CD4-positive, CD25-positive, alpha-beta regulatory T cell (primary cell): Measurements from ENCODE around the gene RFPL2. TPM values are rescaled to one million over a fixed set of nuclear protein-coding genes. Genes with fewer than 3 reads are reported as not detected.

Experiments used
- ATAC-seq, 2 donors: fragments of 150-1000 bp; cut with Tn5 transposase; one replicate each; pipeline ENCODE4 v1.10.0; 2021; ENCODE audit warnings: low read depth in 2 of 2, moderate number of reproducible peaks in 2 of 2, moderate library complexity in 1 of 2
- DNase-seq, 3 donors: peaks; one replicate each; pipeline versions ENCODE4 v3.0.0 to v3.0.0-alpha.2; 2012 to 2022; ENCODE audit warnings: mixed read lengths in 1 of 3
- H3K27ac ChIP-seq: one replicate; pipeline ENCODE4 v1.7.0; 2013; ENCODE audit warnings: mild to moderate bottlenecking, low read length; ENCODE audit not compliant: insufficient read depth, poor library complexity, severe bottlenecking
- H3K27me3 ChIP-seq: one replicate; pipeline ENCODE4 v1.7.0; 2013; ENCODE audit warnings: low read length; ENCODE audit not compliant: control insufficient read depth, insufficient read depth
- H3K36me3 ChIP-seq: one replicate; pipeline ENCODE4 v1.7.0; 2013; ENCODE audit warnings: mild to moderate bottlenecking, low read length, moderate library complexity; ENCODE audit not compliant: control insufficient read depth, insufficient read depth
- H3K4me1 ChIP-seq: 2 replicates; pipeline ENCODE4 v1.7.0; 2013; ENCODE audit warnings: mild to moderate bottlenecking, low read length; ENCODE audit not compliant: insufficient read depth, control insufficient read depth, poor library complexity, severe bottlenecking
- H3K4me3 ChIP-seq: one replicate; pipeline ENCODE4 v1.7.0; 2013; ENCODE audit warnings: low read depth, mild to moderate bottlenecking, low read length, moderate library complexity
- H3K9me3 ChIP-seq, 2 experiments: 1 replicate in 1 of 2; 2 replicates in 1 of 2; pipeline ENCODE4 v1.7.0; 2013; ENCODE audit warnings: low read length in 2 of 2, mild to moderate bottlenecking in 1 of 2, moderate library complexity in 1 of 2; ENCODE audit not compliant: control insufficient read depth in 2 of 2
- H3K27ac Mint-ChIP-seq, 3 donors: one replicate each; pipeline ENCODE4 v1.8.0; 2020 to 2022; ENCODE audit warnings: mild to moderate bottlenecking in 3 of 3, mixed read lengths in 3 of 3, moderate library complexity in 2 of 3
- H3K27me3 Mint-ChIP-seq: one replicate; pipeline ENCODE4 v1.8.0; 2022; ENCODE audit warnings: mild to moderate bottlenecking, mixed read lengths
- H3K36me3 Mint-ChIP-seq: one replicate; pipeline ENCODE4 v1.8.0; 2020; ENCODE audit warnings: mixed read lengths
- H3K4me1 Mint-ChIP-seq, 4 donors: one replicate each; pipeline ENCODE4 v1.8.0; 2020 to 2022; ENCODE audit warnings: mixed read lengths in 4 of 4, mild to moderate bottlenecking in 1 of 4
- H3K4me3 Mint-ChIP-seq, 4 donors: one replicate each; pipeline ENCODE4 v1.8.0; 2020 to 2022; ENCODE audit warnings: mild to moderate bottlenecking in 4 of 4, mixed read lengths in 4 of 4, moderate library complexity in 3 of 4
- H3K9me3 Mint-ChIP-seq, 7 donors: one replicate each; pipeline ENCODE4 v1.8.0; 2020 to 2022; ENCODE audit warnings: mixed read lengths in 7 of 7, mild to moderate bottlenecking in 3 of 7, moderate library complexity in 2 of 7
- polyA plus RNA-seq, 4 donors: library from polyadenylated mRNA; unstranded; fragments of 300-500 nt; fragmentation: Illumina TruSeq; gene quantifications; one replicate each; pipeline ENCODE4 v1.2.3, GENCODE V29; 2021
- total RNA-seq: library from RNA; stranded (reverse); gene quantifications from one replicate; pipeline ENCODE4 v1.2.3, GENCODE V29; 2022

RFPL2 gene
- total and polyA plus RNA-seq, 5 donors from 2014 or later: 0.27 to 2.6 (median 0.34) TPM

DNA sequence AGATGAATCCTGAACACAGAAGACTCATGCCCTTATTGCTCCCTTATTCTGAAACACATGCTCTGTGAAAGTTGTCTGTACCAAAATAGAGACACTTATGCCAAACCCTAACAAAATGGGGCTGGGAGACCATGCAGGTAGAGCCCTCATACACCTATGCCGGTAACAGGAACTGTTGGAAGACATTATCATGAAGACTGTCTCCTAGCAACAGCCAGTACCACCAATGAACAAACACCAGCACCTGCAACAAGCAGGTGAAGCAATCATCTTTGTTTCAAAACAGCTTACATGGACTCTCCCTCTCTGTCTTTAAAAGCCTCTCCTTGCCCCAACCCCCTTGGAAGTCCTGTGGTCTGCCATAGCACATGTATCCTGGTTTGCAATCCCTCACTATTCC is 33.0 kb upstream of the RFPL2 start:
- H3K36me3 ChIP-seq: no peaks in the 10 kb centered on the region
- H3K4me3 ChIP-seq: no peak overlapping the region
- no peaks in the 10 kb centered on the region for H3K36me3 Mint-ChIP-seq
- peaks cover 5% of the 10 kb centered on the region for H3K27me3 Mint-ChIP-seq
- no peak overlapping the region for H3K27ac Mint-ChIP-seq
- H3K27me3 ChIP-seq: peaks cover 6% of the 10 kb centered on the region
- H3K9me3 Mint-ChIP-seq: peaks cover 0 to 4% (median 0%) of the 10 kb centered on the region in 7 donors
- ATAC-seq: no peak
- no peaks in the 10 kb centered on the region for H3K9me3 ChIP-seq
- no peak overlapping the region for H3K4me3 Mint-ChIP-seq
- H3K4me1 Mint-ChIP-seq: no peaks in the 10 kb centered on the region
- no peak overlapping the region for H3K27ac ChIP-seq
- no peak for DNase-seq
- H3K4me1 ChIP-seq: no peaks in the 10 kb centered on the region

DNA sequence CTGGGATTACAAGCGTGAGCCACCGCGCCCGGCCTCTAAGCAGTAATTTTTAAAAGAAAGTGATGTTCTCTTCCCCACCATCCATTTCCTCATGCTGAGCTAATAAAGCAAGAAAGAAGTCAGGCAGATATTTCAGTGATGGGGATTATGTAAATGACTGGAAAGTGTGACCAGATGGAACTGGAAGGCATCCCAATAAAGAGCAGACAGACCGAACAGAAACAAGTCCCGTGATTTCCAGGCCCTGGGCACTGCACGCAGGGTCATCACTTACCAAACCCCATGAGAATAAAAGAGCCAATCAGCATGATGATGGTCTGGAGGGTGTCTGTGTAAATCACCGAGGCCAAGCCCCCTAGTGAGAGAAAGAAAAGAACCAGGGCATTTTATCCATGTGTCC is 32.1 kb upstream of the RFPL2 start:
- Mint-ChIP-seq H3K4me1 (no peaks in the 10 kb centered on the region), H3K4me3 (no peak overlapping the region), H3K9me3 (peaks cover 0 to 4% (median 0%) of the 10 kb centered on the region in 7 donors), H3K27me3 (peaks cover under 1% of the 10 kb centered on the region), H3K36me3 (no peaks in the 10 kb centered on the region), H3K27ac (no peak overlapping the region)
- no peak overlapping the region for H3K27ac ChIP-seq
- DNase-seq: no peak
- ATAC-seq: no peak
- H3K4me1 ChIP-seq: no peaks in the 10 kb centered on the region
- H3K27me3 ChIP-seq: peaks cover 6% of the 10 kb centered on the region
- no peak overlapping the region for H3K4me3 ChIP-seq
- H3K36me3 ChIP-seq: no peaks in the 10 kb centered on the region
- H3K9me3 ChIP-seq: no peaks in the 10 kb centered on the region

DNA sequence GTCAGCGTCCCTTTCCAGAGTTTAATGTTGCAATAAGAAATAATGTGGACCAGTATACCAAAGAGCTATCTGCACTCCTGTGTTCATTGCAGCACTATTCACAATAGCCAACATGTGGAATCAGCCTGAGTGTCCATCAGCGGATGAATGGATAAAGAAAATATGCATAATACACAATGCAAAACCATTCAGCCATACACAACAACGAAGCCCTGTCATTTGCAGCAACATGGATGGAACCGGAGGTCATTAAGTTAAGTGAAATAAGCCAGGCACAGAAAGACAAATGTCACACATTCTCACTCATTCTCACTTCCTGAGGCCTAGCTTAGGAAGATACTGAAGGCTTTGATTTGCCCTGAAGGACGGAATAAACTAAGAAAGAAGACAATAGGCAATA is 28.2 kb upstream of the RFPL2 start:
- H3K36me3 Mint-ChIP-seq: no peaks in the 10 kb centered on the region
- DNase-seq (no peak), ATAC-seq (no peak)
- no peaks in the 10 kb centered on the region for H3K4me1 Mint-ChIP-seq
- no peaks in the 10 kb centered on the region for H3K9me3 ChIP-seq
- no peaks in the 10 kb centered on the region for H3K4me1 ChIP-seq
- no peak overlapping the region for H3K27ac Mint-ChIP-seq
- H3K4me3 Mint-ChIP-seq: no peak overlapping the region
- H3K27me3 ChIP-seq: no peaks in the 10 kb centered on the region
- H3K36me3 ChIP-seq: no peaks in the 10 kb centered on the region
- H3K27ac ChIP-seq: no peak overlapping the region
- peaks cover 0 to 4% (median 0%) of the 10 kb centered on the region in 7 donors for H3K9me3 Mint-ChIP-seq
- H3K27me3 Mint-ChIP-seq: peaks cover 4% of the 10 kb centered on the region
- H3K4me3 ChIP-seq: no peak overlapping the region

DNA sequence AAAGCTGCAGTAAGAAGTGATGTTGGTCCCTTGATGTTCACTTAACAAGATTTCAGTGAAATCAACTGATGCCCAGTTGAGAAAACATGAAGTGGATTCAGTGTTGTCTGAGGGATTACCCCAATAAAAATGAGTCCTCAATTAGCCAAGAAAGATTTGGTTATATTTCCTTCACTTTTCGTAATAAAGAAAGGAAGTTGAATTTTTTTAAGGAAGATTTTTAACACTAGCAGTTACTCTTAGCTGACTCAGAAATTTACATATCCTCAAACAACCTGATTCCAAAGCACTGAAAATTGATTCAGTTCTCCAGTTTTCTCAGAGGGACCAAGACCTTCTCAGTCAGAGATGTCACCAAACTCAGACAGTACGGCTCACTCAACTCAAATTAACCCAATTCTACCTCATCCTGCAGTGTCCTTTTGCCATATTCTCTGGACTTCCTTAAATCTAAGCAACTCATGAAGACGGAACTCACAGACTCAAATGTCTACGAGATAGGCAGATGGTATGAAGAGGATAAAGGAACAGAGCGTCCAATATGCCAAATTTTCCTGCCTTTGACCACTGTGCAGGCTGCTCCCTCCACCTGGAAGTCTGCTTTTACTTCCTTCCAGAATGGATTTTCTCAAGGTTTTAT is 27.4 kb upstream of the RFPL2 start:
- DNase-seq (no peak), ATAC-seq (no peak)
- Mint-ChIP-seq H3K27me3 (peaks cover 4% of the 10 kb centered on the region), H3K4me1 (no peaks in the 10 kb centered on the region), H3K27ac (no peak overlapping the region), H3K36me3 (no peaks in the 10 kb centered on the region), H3K9me3 (peaks cover 0 to 4% (median 0%) of the 10 kb centered on the region in 7 donors), H3K4me3 (no peak overlapping the region)
- Histone ChIP-seq H3K9me3 (no peaks in the 10 kb centered on the region), H3K27me3 (no peaks in the 10 kb centered on the region), H3K36me3 (no peaks in the 10 kb centered on the region), H3K27ac (no peak overlapping the region), H3K4me3 (no peak overlapping the region), H3K4me1 (no peaks in the 10 kb centered on the region)

DNA sequence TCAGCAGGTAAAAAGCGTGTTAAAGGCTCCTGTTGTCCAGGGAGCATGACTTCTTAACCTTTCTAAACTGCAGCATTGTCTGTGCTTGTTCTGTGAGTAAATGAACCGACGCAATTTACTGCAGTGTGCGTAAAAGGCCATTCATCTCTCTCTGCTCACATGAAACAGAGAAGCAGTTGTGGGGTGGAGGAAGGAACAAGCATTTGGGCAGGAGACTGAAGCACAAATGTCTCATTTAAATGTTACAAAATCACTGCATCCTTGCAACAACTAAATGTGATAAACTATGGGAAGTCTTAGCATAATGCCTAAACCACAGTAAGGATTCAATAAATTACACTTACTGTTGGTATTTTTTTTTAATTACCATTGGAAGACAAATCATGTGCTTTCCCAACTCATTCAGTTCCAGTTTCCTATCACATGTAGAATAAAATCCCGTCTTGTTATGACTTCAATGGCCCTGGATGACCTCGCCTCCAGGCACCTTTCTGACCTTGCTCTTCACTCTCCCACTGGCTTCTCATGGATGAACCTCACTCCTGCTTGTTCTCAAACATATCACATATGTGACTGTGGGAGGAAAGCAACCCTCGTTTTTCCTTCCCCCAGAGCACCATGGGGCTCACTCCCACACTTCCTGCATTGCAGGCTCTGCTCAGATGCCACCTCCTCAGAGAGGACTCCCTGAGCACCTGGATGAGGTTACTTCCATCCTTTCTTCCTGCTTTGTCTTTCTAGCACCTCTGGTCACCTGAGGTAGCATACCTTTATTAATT is 21.6 kb upstream of the RFPL2 start:
- ATAC-seq (no peak), DNase-seq (no peak)
- Histone ChIP-seq H3K27ac (no peak overlapping the region), H3K27me3 (peaks cover 9% of the 10 kb centered on the region), H3K4me1 (no peaks in the 10 kb centered on the region), H3K4me3 (no peak overlapping the region), H3K9me3 (no peaks in the 10 kb centered on the region), H3K36me3 (no peaks in the 10 kb centered on the region)
- H3K4me3 Mint-ChIP-seq: no peak overlapping the region
- H3K9me3 Mint-ChIP-seq: no peaks in the 10 kb centered on the region
- no peak overlapping the region for H3K27ac Mint-ChIP-seq
- no peaks in the 10 kb centered on the region for H3K36me3 Mint-ChIP-seq
- H3K27me3 Mint-ChIP-seq: peaks cover 11% of the 10 kb centered on the region
- no peaks in the 10 kb centered on the region for H3K4me1 Mint-ChIP-seq

DNA sequence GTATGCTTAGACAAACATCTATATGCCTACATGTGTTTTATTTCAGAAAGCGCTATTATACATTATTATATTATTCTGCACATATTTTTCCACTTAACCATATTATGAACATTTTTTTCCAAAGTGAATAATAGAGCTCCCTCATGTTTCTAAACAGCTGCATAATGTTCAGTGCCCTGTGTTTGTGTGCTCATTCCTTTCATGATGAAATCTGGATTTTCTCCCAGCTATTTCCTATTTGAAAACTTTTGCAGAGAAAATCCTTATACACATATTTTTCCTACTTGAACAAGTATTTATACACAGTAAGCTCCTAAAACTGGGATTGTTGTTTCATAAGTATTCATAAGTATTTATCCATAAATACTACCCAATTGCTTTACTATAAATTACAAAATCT is 18.1 kb upstream of the RFPL2 start:
- H3K4me3 Mint-ChIP-seq: no peak overlapping the region
- peaks cover 16% of the 10 kb centered on the region for H3K27me3 Mint-ChIP-seq
- H3K9me3 Mint-ChIP-seq: peaks cover 0 to 2% (median 0%) of the 10 kb centered on the region in 7 donors
- no peaks in the 10 kb centered on the region for H3K36me3 ChIP-seq
- no peaks in the 10 kb centered on the region for H3K4me1 Mint-ChIP-seq
- H3K9me3 ChIP-seq: no peaks in the 10 kb centered on the region
- no peaks in the 10 kb centered on the region for H3K36me3 Mint-ChIP-seq
- ATAC-seq: no peak
- DNase-seq: no peak
- H3K4me1 ChIP-seq: no peaks in the 10 kb centered on the region
- no peak overlapping the region for H3K4me3 ChIP-seq
- no peak overlapping the region for H3K27ac ChIP-seq
- H3K27ac Mint-ChIP-seq: no peak overlapping the region
- H3K27me3 ChIP-seq: peaks cover 9% of the 10 kb centered on the region

DNA sequence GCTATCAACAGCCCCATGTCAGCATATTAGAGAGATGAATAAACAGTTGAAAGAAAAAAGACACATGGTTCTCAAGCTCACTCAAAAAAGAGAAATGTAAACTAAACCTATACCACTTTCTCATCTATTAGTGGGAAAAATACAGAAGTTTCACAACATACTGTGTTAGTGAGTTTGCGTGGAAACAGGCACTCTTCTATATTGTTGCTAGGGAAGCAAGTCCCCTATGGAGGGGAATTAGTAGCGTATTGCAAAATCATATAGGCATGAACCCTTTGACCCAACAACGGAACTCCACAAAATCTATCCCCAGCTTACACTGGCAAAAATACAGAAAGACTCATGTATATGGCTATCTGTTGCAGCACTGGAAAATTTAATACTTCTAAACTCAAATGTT is 14.2 kb upstream of the RFPL2 start:
- H3K36me3 Mint-ChIP-seq: peaks cover 4% of the 10 kb centered on the region
- Histone ChIP-seq H3K27me3 (peaks cover 5% of the 10 kb centered on the region), H3K4me3 (no peak overlapping the region), H3K4me1 (no peaks in the 10 kb centered on the region), H3K27ac (no peak overlapping the region), H3K9me3 (no peaks in the 10 kb centered on the region), H3K36me3 (no peaks in the 10 kb centered on the region)
- H3K4me3 Mint-ChIP-seq: no peak overlapping the region
- no peaks in the 10 kb centered on the region for H3K4me1 Mint-ChIP-seq
- no peak for ATAC-seq
- DNase-seq: no peak
- H3K27me3 Mint-ChIP-seq: peaks cover 12% of the 10 kb centered on the region
- H3K27ac Mint-ChIP-seq: no peak overlapping the region
- peaks cover 0 to 2% (median 0%) of the 10 kb centered on the region in 7 donors for H3K9me3 Mint-ChIP-seq

DNA sequence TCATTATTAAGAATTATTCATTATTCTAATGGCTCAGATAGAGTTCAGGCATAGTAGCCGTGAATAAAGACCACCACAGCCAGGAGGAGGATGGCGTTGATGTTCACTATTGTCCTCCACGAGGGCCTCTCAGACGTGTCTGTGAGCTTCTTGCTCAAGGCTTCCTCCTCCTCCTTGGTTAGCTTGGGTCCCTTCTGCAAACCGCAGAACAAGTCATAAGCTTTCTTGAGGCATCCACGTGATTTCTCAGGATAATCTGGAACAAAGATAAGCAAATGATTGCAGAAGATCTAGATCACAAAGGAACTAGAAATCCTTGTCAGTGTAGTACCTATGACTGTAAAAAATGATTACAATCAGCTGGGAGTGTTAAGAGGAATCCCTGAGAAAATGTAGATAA is 13.6 kb upstream of the RFPL2 start:
- no peak overlapping the region for H3K4me3 Mint-ChIP-seq
- Histone ChIP-seq H3K36me3 (no peaks in the 10 kb centered on the region), H3K27me3 (peaks cover 9% of the 10 kb centered on the region), H3K9me3 (no peaks in the 10 kb centered on the region), H3K27ac (no peak overlapping the region), H3K4me1 (no peaks in the 10 kb centered on the region), H3K4me3 (no peak overlapping the region)
- H3K27ac Mint-ChIP-seq: no peak overlapping the region
- DNase-seq: no peak
- peaks cover 0 to 2% (median 0%) of the 10 kb centered on the region in 7 donors for H3K9me3 Mint-ChIP-seq
- peaks cover 4% of the 10 kb centered on the region for H3K36me3 Mint-ChIP-seq
- no peak for ATAC-seq
- H3K4me1 Mint-ChIP-seq: no peaks in the 10 kb centered on the region
- peaks cover 12% of the 10 kb centered on the region for H3K27me3 Mint-ChIP-seq
